ENCODE data around the gene C12orf50. TPM values are rescaled to one million over a fixed set of nuclear protein-coding genes. Genes with fewer than 3 reads are reported as not detected.

The C12orf50 gene
- total and polyA plus RNA-seq, 2 experiments from 2014 or later, result not detected

GRCh38 chr12:88026196-88026595 lies 3.0 kb downstream of the C12orf50 start:
- H3K36me3 ChIP-seq (replicated peaks; ENCODE audit: insufficient read depth, low read depth), result no peaks in the 10 kb centered on the region
- H3K4me3 ChIP-seq, result no peak overlapping the region
- no peak for DNase-seq (ENCODE audit: low spot score)
- no peaks in the 10 kb centered on the region for H4K20me1 ChIP-seq (ENCODE audit: insufficient read depth, poor library complexity, severe bottlenecking)
- TF ChIP-seq EZH2 (IDR thresholded peaks at IDR 0.05; ENCODE audit: borderline replicate concordance) (no peak), EZH2phosphoT487 (IDR thresholded peaks at IDR 0.05; ENCODE audit: low read depth, severe bottlenecking, unreplicated experiment) (no peak), CTCF (IDR thresholded peaks at IDR 0.05; ENCODE audit: poor library complexity) (no peak)
- no peak overlapping the region for H3K4me2 ChIP-seq
- H3K4me1 ChIP-seq (ENCODE audit: insufficient read depth), result no peaks in the 10 kb centered on the region
- WGBS (ENCODE audit: low lambda C conversion rate, missing lambda C conversion rate), result 88% methylated on average over 1 of the region's 1 CpG
- no peak overlapping the region for H3K27ac ChIP-seq
- H3K27me3 ChIP-seq, result no peaks in the 10 kb centered on the region
- no peak overlapping the region for H2AFZ ChIP-seq
- no peaks in the 10 kb centered on the region for H3K9me3 ChIP-seq (ENCODE audit: low read depth)
- H3K79me2 ChIP-seq, result no peaks in the 10 kb centered on the region
- no peaks in the 10 kb centered on the region for H3K9me2 ChIP-seq (replicated peaks; ENCODE audit: insufficient read depth)

- WGBS (ENCODE audit: low lambda C conversion rate, missing lambda C conversion rate), result 73% methylated on average over 3 of the region's 3 CpGs
- Histone ChIP-seq H3K27ac (no peak overlapping the region), H3K79me2 (no peaks in the 10 kb centered on the region), H2AFZ (no peak overlapping the region), H3K4me1 (ENCODE audit: insufficient read depth) (no peaks in the 10 kb centered on the region), H3K4me3 (no peak overlapping the region), H3K9me2 (replicated peaks; ENCODE audit: insufficient read depth) (no peaks in the 10 kb centered on the region), H3K27me3 (no peaks in the 10 kb centered on the region), H3K36me3 (replicated peaks; ENCODE audit: insufficient read depth, low read depth) (no peaks in the 10 kb centered on the region), H4K20me1 (ENCODE audit: insufficient read depth, poor library complexity, severe bottlenecking) (no peaks in the 10 kb centered on the region), H3K4me2 (no peak overlapping the region), H3K9me3 (ENCODE audit: low read depth) (no peaks in the 10 kb centered on the region)
- no peak for DNase-seq (ENCODE audit: low spot score)
- TF ChIP-seq EZH2 (IDR thresholded peaks at IDR 0.05; ENCODE audit: borderline replicate concordance) (no peak), CTCF (IDR thresholded peaks at IDR 0.05; ENCODE audit: poor library complexity) (no peak), EZH2phosphoT487 (IDR thresholded peaks at IDR 0.05; ENCODE audit: low read depth, severe bottlenecking, unreplicated experiment) (no peak)
These were observed 11.2 kb downstream of the C12orf50 start for GRCh38 chr12:88017964-88018363.

- no peaks in the 10 kb centered on the region for H4K20me1 ChIP-seq (ENCODE audit: insufficient read depth, poor library complexity, severe bottlenecking)
- no peak overlapping the region for H3K27ac ChIP-seq
- H3K4me3 ChIP-seq, result no peak overlapping the region
- no peaks in the 10 kb centered on the region for H3K79me2 ChIP-seq
- 41% methylated on average over 1 of the region's 1 CpG for WGBS (ENCODE audit: low lambda C conversion rate, missing lambda C conversion rate)
- H3K9me3 ChIP-seq (ENCODE audit: low read depth), result no peaks in the 10 kb centered on the region
- no peak overlapping the region for H3K4me2 ChIP-seq
- no peaks in the 10 kb centered on the region for H3K4me1 ChIP-seq (ENCODE audit: insufficient read depth)
- H3K9me2 ChIP-seq (replicated peaks; ENCODE audit: insufficient read depth), result no peaks in the 10 kb centered on the region
- no peak overlapping the region for H2AFZ ChIP-seq
- H3K27me3 ChIP-seq, result no peaks in the 10 kb centered on the region
- no peak for TF ChIP-seq EZH2phosphoT487 (IDR thresholded peaks at IDR 0.05; ENCODE audit: low read depth, severe bottlenecking, unreplicated experiment)
- no peak for TF ChIP-seq EZH2 (IDR thresholded peaks at IDR 0.05; ENCODE audit: borderline replicate concordance)
- TF ChIP-seq CTCF (IDR thresholded peaks at IDR 0.05; ENCODE audit: poor library complexity), result no peak
- H3K36me3 ChIP-seq (replicated peaks; ENCODE audit: insufficient read depth, low read depth), result no peaks in the 10 kb centered on the region
- no peak for DNase-seq (ENCODE audit: low spot score)
These were observed 13.4 kb downstream of the C12orf50 start for GRCh38 chr12:88015825-88016224.

GRCh38 chr12:88011755-88012154 lies 17.4 kb downstream of the C12orf50 start:
- no peak overlapping the region for H3K4me3 ChIP-seq
- no peaks in the 10 kb centered on the region for H4K20me1 ChIP-seq (ENCODE audit: insufficient read depth, poor library complexity, severe bottlenecking)
- H2AFZ ChIP-seq, result no peak overlapping the region
- 83% methylated on average over 5 of the region's 5 CpGs for WGBS (ENCODE audit: low lambda C conversion rate, missing lambda C conversion rate)
- H3K27ac ChIP-seq, result no peak overlapping the region
- H3K4me1 ChIP-seq (ENCODE audit: insufficient read depth), result no peaks in the 10 kb centered on the region
- H3K9me2 ChIP-seq (replicated peaks; ENCODE audit: insufficient read depth), result no peaks in the 10 kb centered on the region
- H3K79me2 ChIP-seq, result no peaks in the 10 kb centered on the region
- no peak for DNase-seq (ENCODE audit: low spot score)
- no peaks in the 10 kb centered on the region for H3K36me3 ChIP-seq (replicated peaks; ENCODE audit: insufficient read depth, low read depth)
- H3K27me3 ChIP-seq, result no peaks in the 10 kb centered on the region
- no peaks in the 10 kb centered on the region for H3K9me3 ChIP-seq (ENCODE audit: low read depth)
- TF ChIP-seq EZH2phosphoT487 (IDR thresholded peaks at IDR 0.05; ENCODE audit: low read depth, severe bottlenecking, unreplicated experiment) (no peak), EZH2 (IDR thresholded peaks at IDR 0.05; ENCODE audit: borderline replicate concordance) (no peak), CTCF (IDR thresholded peaks at IDR 0.05; ENCODE audit: poor library complexity) (no peak)
- H3K4me2 ChIP-seq, result no peak overlapping the region
